Neural cell (in vitro differentiated cells): ENCODE data around the gene USP16. TPM values are rescaled to one million over a fixed set of nuclear protein-coding genes. Genes with fewer than 3 reads are reported as not detected.
"Not testable (repeated sequence)": the region's sequence is repeated elsewhere in the genome, so short reads cannot be mapped to it uniquely, and the experiment has no call there.

Experiments
- H2AFZ ChIP-seq: fragments of 200-600, 300-800 bp; sonication (generic), shearing (Covaris generic); 2 replicates; pipeline ENCODE4 v1.6.0; 2014; ENCODE audit warnings: low read depth, mild to moderate bottlenecking, antibody characterized with exemption, low read length, moderate library complexity
- H3F3A ChIP-seq: fragments of 200-600 bp; shearing (Covaris generic); 2 replicates; pipeline ENCODE4 v1.6.1; 2016; ENCODE audit warnings: mild to moderate bottlenecking, moderate library complexity, mixed read lengths, antibody characterized with exemption, low read length; ENCODE audit not compliant: insufficient read depth, poor library complexity, severe bottlenecking
- H3K27ac ChIP-seq: fragments of 200-600, 300-800 bp; sonication (generic), shearing (Covaris generic); 2 replicates; pipeline ENCODE4 v1.5.1; 2014; ENCODE audit warnings: mild to moderate bottlenecking, low read length, moderate library complexity
- H3K27me3 ChIP-seq: fragments of 300-800, 200-600 bp; sonication (generic), shearing (Covaris generic); 2 replicates; pipeline ENCODE4 v1.6.0; 2014; ENCODE audit warnings: mild to moderate bottlenecking, low read depth, low read length, moderate library complexity; ENCODE audit not compliant: insufficient read depth
- H3K36me3 ChIP-seq: fragments of 300-800, 200-600 bp; sonication (generic), shearing (Covaris generic); 2 replicates; pipeline ENCODE4 v1.5.1; 2014; ENCODE audit warnings: mild to moderate bottlenecking, antibody characterized with exemption, low read length, moderate library complexity; ENCODE audit not compliant: insufficient read depth
- H3K4me2 ChIP-seq: fragments of 300-800, 200-600 bp; sonication (generic), shearing (Covaris generic); 2 replicates; pipeline ENCODE4 v1.6.0; 2014; ENCODE audit warnings: mild to moderate bottlenecking, low read length
- H3K4me3 ChIP-seq: fragments of 300-800, 200-600 bp; sonication (generic), shearing (Covaris generic); 2 replicates; pipeline ENCODE4 v1.5.1; 2014; ENCODE audit warnings: mild to moderate bottlenecking, low read length, moderate library complexity
- H3K79me2 ChIP-seq: fragments of 200-600 bp; shearing (Covaris generic); replicated peaks from 2 replicates; pipeline ENCODE4 v1.6.0; 2014; ENCODE audit warnings: mild to moderate bottlenecking, low read length, moderate library complexity; ENCODE audit not compliant: insufficient read depth
- H3K9ac ChIP-seq: fragments of 300-800, 200-600 bp; sonication (generic), shearing (Covaris generic); 2 replicates; pipeline ENCODE4 v1.6.1; 2016; ENCODE audit warnings: mild to moderate bottlenecking, low read length, mixed read lengths
- H3K9me2 ChIP-seq: fragments of 200-600 bp; shearing (Covaris generic); 2 replicates; pipeline ENCODE4 v1.6.1; 2016; ENCODE audit warnings: mild to moderate bottlenecking, low read length, mixed read lengths; ENCODE audit not compliant: insufficient read depth
- H3K9me3 ChIP-seq: fragments of 200-600, 300-800 bp; sonication (generic), shearing (Covaris generic); 2 replicates; pipeline ENCODE4 v1.6.1; 2016; ENCODE audit warnings: mild to moderate bottlenecking, mixed run types, low read length, moderate library complexity, mixed read lengths
- H4K20me1 ChIP-seq: fragments of 200-600 bp; shearing (Covaris generic); 2 replicates; pipeline ENCODE4 v1.6.1; 2016; ENCODE audit warnings: mild to moderate bottlenecking, mixed run types; ENCODE audit not compliant: insufficient read depth
- CTCF ChIP-seq: fragments of 450-650 bp; IDR thresholded peaks from 2 replicates; pipeline ENCODE4 v1.5.1; 2014; ENCODE audit warnings: antibody characterized with exemption, mild to moderate bottlenecking, moderate library complexity; ENCODE audit not compliant: poor library complexity, severe bottlenecking
- EP300 ChIP-seq: fragments of 450-650 bp; conservative IDR thresholded peaks from 2 replicates; pipeline ENCODE4 v1.6.1; 2014; ENCODE audit warnings: antibody characterized with exemption, mild to moderate bottlenecking, moderate library complexity; ENCODE audit not compliant: poor library complexity, severe bottlenecking
- EZH2 ChIP-seq: fragments of 200-600, 300-800 bp; shearing (Covaris generic), sonication (generic); IDR thresholded peaks from 2 replicates; pipeline ENCODE4 v1.6.1; 2014; ENCODE audit warnings: antibody characterized with exemption, low read length, borderline replicate concordance, mild to moderate bottlenecking; ENCODE audit not compliant: insufficient read depth, poor library complexity, severe bottlenecking
- MXI1 ChIP-seq: fragments of 450-650 bp; conservative IDR thresholded peaks from 2 replicates; pipeline ENCODE4 v1.6.1; 2014; ENCODE audit warnings: antibody characterized with exemption, mild to moderate bottlenecking; ENCODE audit not compliant: poor library complexity, severe bottlenecking
- POLR2AphosphoS5 ChIP-seq: IDR thresholded peaks from 2 replicates; pipeline ENCODE4 v1.6.1; 2012
- RAD21 ChIP-seq: fragments of 450-650 bp; conservative IDR thresholded peaks from 2 replicates; pipeline ENCODE4 v1.6.1; 2014; ENCODE audit warnings: antibody characterized with exemption, mild to moderate bottlenecking, moderate library complexity
- SMC3 ChIP-seq: fragments of 450-650 bp; conservative IDR thresholded peaks from 2 replicates; pipeline ENCODE4 v1.6.1; 2014; ENCODE audit warnings: antibody characterized with exemption, mild to moderate bottlenecking, moderate library complexity; ENCODE audit not compliant: poor library complexity
- TAF1 ChIP-seq: IDR thresholded peaks from 2 replicates; pipeline ENCODE4 v1.6.1; 2012; ENCODE audit warnings: low read depth
- polyA plus RNA-seq: library from polyadenylated mRNA; depleted of rRNA; stranded (reverse); fragments of >200 nt; gene quantifications from 2 replicates; pipeline ENCODE4 v1.2.3, GENCODE V29; 2014
- TF ChIP-seq, protein P1 (sequence below): IDR thresholded peaks from 2 replicates; pipeline ENCODE4 v1.6.1; 2012; ENCODE audit warnings: borderline replicate concordance

USP16 gene
- polyA plus RNA-seq, 1 donor from 2014 or later = 38.5 TPM

DNA sequence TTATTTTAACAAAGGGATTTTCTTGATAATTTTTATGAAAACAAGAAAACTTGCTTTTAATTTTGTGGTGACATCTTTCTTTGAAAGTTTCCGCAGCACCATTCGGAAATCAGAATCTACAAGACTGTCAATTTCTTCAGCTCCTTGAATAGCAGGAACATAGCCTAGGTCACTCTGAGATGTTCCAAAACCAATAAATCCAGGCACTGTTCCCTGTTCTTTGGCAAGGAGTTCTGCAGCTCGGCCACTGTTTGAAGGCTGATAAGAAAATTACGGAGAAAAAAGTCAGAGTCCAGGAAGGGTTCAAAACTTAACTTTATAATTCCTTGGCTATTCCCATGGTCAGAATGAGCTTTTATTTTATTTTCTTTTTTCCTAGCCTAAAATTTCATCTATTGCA is 37.8 kb upstream of the USP16 start:
- Histone ChIP-seq H3F3A (no peaks in the 10 kb centered on the region), H3K27ac (no peak overlapping the region), H3K9ac (no peak overlapping the region), H2AFZ (no peak overlapping the region), H4K20me1 (no peaks in the 10 kb centered on the region), H3K9me2 (no peaks in the 10 kb centered on the region), H3K27me3 (no peaks in the 10 kb centered on the region), H3K4me3 (no peak overlapping the region), H3K79me2 (peaks cover 40% of the 10 kb centered on the region), H3K4me2 (no peak overlapping the region), H3K36me3 (no peaks in the 10 kb centered on the region), H3K9me3 (no peaks in the 10 kb centered on the region)
- TF ChIP-seq SMC3 (no peak), RAD21 (no peak), POLR2AphosphoS5 (no peak), EZH2 (no peak), CTCF (no peak), TAF1 (no peak), EP300 (no peak), MXI1 (no peak)
- TF ChIP-seq, protein P1, sequence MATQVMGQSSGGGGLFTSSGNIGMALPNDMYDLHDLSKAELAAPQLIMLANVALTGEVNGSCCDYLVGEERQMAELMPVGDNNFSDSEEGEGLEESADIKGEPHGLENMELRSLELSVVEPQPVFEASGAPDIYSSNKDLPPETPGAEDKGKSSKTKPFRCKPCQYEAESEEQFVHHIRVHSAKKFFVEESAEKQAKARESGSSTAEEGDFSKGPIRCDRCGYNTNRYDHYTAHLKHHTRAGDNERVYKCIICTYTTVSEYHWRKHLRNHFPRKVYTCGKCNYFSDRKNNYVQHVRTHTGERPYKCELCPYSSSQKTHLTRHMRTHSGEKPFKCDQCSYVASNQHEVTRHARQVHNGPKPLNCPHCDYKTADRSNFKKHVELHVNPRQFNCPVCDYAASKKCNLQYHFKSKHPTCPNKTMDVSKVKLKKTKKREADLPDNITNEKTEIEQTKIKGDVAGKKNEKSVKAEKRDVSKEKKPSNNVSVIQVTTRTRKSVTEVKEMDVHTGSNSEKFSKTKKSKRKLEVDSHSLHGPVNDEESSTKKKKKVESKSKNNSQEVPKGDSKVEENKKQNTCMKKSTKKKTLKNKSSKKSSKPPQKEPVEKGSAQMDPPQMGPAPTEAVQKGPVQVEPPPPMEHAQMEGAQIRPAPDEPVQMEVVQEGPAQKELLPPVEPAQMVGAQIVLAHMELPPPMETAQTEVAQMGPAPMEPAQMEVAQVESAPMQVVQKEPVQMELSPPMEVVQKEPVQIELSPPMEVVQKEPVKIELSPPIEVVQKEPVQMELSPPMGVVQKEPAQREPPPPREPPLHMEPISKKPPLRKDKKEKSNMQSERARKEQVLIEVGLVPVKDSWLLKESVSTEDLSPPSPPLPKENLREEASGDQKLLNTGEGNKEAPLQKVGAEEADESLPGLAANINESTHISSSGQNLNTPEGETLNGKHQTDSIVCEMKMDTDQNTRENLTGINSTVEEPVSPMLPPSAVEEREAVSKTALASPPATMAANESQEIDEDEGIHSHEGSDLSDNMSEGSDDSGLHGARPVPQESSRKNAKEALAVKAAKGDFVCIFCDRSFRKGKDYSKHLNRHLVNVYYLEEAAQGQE = no peak

DNA sequence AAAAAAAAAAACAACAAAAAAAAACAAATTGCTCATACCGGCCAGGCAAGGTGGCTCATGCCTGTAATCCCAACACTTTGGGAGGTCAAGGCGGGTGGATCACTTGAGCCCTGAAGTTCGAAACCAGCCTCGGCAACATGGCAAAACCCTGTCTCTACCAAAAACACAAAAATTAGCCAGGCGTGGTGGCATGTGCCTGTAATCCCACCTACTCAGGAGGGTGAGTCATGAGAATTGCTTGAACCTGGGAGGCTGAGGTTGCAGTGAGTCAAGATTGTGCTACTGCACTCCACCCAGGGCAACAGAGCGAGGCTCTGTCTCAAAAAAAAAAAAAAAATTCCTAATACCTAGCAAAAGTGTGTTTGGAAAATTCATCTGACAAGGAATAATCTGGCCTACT is 36.3 kb upstream of the USP16 start:
- H3K27ac ChIP-seq, H3K9me3 ChIP-seq, H4K20me1 ChIP-seq, H2AFZ ChIP-seq, H3K27me3 ChIP-seq, H3K4me3 ChIP-seq, H3K36me3 ChIP-seq, H3K9me2 ChIP-seq, H3F3A ChIP-seq, H3K9ac ChIP-seq, H3K4me2 ChIP-seq: not testable (repeated sequence)
- peaks cover 43% of the 10 kb centered on the region for H3K79me2 ChIP-seq

- Histone ChIP-seq H3K79me2 (peaks cover 34% of the 10 kb centered on the region), H3K9me2 (no peaks in the 10 kb centered on the region), H4K20me1 (no peaks in the 10 kb centered on the region), H3K36me3 (no peaks in the 10 kb centered on the region), H2AFZ (peak overlapping the region; percentile 43), H3K9ac (peak overlapping the region; percentile 77), H3K4me3 (peak overlapping the region; percentile 73), H3K27me3 (no peaks in the 10 kb centered on the region), H3K9me3 (no peaks in the 10 kb centered on the region), H3K4me2 (peak overlapping the region; percentile 68), H3F3A (no peaks in the 10 kb centered on the region), H3K27ac (peak overlapping the region; percentile 82)
- TF ChIP-seq TAF1 = no peak
- no peak for TF ChIP-seq RAD21
- TF ChIP-seq EP300 = no peak
Observed at GRCh38 chr21:28991861-28992525, 32.5 kb upstream of the USP16 start.
